Prostate gland (tissue), 2 donors: Measurements from ENCODE around the gene TBL1X.

Source experiments
- POLR2A ChIP-seq: fragments of 450-650 bp; IDR thresholded peaks from one replicate; pipeline ENCODE4 v1.6.1; 2016; ENCODE audit warnings: antibody characterized with exemption, mild to moderate bottlenecking
- POLR2AphosphoS5 ChIP-seq: sonication (generic); formaldehyde crosslinking; IDR thresholded peaks from one replicate; pipeline ENCODE4 v1.6.1; 2017; ENCODE audit warnings: antibody characterized with exemption
- TF ChIP-seq, protein P1 (sequence below), 4 experiments: fragments of 200-600 bp in 2 of 4; fragments of 450-650 bp in 2 of 4; sonication (generic) in 2 of 4; IDR thresholded peaks; 1 replicate in 3 of 4; 2 replicates in 1 of 4; pipeline ENCODE4 v1.5.1; 2016 to 2019; ENCODE audit warnings: antibody characterized with exemption in 4 of 4, mild to moderate bottlenecking in 2 of 4, moderate library complexity in 2 of 4

DNA sequence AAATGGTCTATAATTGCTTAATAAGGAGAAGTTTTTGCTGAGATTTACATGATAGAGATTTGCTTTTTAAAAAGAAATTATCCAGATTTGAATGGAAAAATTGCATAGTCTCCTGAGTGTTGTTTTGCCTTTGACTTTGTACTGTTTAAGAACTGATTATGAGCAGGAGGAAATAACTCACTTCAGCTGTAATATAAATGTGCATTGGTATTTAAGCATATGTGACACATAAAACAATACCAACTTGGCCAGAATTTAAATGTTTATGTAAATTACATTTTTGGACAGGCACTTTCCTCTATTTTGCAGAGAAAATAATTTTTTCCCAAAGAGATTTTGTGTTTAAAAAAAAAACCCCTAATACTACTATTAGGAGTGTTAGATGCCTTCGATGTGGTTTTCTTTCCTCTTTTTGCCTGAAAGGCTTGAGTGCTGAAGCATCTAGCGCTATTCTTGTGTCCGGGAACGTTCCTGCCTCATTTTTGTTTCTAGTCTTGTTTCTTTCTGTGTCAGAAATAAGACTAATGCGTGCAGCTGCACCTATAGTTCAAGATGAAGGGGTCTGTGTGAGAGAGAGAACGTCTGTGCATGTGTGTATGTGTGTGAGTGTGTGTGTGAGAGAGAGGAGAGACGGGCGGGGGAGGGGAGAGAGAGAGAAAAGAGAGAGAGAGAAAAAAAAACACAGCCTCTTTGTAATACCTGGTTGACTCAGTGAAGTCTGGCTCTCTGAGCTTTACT is 60.8 kb downstream of the TBL1X start:
- TF ChIP-seq, protein P1, sequence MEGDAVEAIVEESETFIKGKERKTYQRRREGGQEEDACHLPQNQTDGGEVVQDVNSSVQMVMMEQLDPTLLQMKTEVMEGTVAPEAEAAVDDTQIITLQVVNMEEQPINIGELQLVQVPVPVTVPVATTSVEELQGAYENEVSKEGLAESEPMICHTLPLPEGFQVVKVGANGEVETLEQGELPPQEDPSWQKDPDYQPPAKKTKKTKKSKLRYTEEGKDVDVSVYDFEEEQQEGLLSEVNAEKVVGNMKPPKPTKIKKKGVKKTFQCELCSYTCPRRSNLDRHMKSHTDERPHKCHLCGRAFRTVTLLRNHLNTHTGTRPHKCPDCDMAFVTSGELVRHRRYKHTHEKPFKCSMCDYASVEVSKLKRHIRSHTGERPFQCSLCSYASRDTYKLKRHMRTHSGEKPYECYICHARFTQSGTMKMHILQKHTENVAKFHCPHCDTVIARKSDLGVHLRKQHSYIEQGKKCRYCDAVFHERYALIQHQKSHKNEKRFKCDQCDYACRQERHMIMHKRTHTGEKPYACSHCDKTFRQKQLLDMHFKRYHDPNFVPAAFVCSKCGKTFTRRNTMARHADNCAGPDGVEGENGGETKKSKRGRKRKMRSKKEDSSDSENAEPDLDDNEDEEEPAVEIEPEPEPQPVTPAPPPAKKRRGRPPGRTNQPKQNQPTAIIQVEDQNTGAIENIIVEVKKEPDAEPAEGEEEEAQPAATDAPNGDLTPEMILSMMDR (IDR thresholded peaks at IDR 0.05) = no peak
- TF ChIP-seq POLR2A (no peak), POLR2AphosphoS5 (no peak)
